DOHH2 (cell line): ENCODE results near the gene PRR20D.
"Not testable (repeated sequence)": the region's sequence is repeated elsewhere in the genome, so short reads cannot be mapped to it uniquely, and the experiment has no call there.

Experiments
- H3F3A ChIP-seq: fragments of 200-600 bp; sonication (generic), shearing (Covaris generic); 2 replicates; pipeline ENCODE4 v1.6.0; 2016; ENCODE audit warnings: antibody characterized with exemption, mild to moderate bottlenecking; ENCODE audit not compliant: control insufficient read depth, insufficient read depth
- H3K27ac ChIP-seq: fragments of 200-600 bp; sonication (generic); 2 replicates; pipeline ENCODE4 v1.5.1; 2014; ENCODE audit warnings: low read depth, mild to moderate bottlenecking, low read length, moderate library complexity
- H3K27me3 ChIP-seq: fragments of 200-600 bp; sonication (generic); 2 replicates; pipeline ENCODE4 v1.6.1; 2014; ENCODE audit warnings: mild to moderate bottlenecking, low read length, mixed read lengths; ENCODE audit not compliant: control insufficient read depth
- H3K36me3 ChIP-seq: fragments of 200-600 bp; sonication (generic); 2 replicates; pipeline ENCODE4 v1.6.1; 2014; ENCODE audit warnings: mild to moderate bottlenecking, low read length, moderate library complexity, mixed read lengths; ENCODE audit not compliant: control insufficient read depth
- H3K4me1 ChIP-seq: fragments of 200-600 bp; sonication (generic); 2 replicates; pipeline ENCODE4 v1.6.1; 2014; ENCODE audit warnings: mild to moderate bottlenecking, low read length, mixed read lengths; ENCODE audit not compliant: control insufficient read depth
- H3K4me2 ChIP-seq: fragments of 200-600 bp; sonication (generic); 2 replicates; pipeline ENCODE4 v1.6.0; 2014; ENCODE audit warnings: mild to moderate bottlenecking, low read length, moderate library complexity
- H3K4me3 ChIP-seq: fragments of 200-600 bp; sonication (generic); 2 replicates; pipeline ENCODE4 v1.5.1; 2014; ENCODE audit warnings: mild to moderate bottlenecking, low read length, mixed read lengths
- H3K79me2 ChIP-seq: fragments of 200-600 bp; sonication (generic); 2 replicates; pipeline ENCODE4 v1.6.1; 2014; ENCODE audit warnings: mild to moderate bottlenecking, low read length, mixed read lengths; ENCODE audit not compliant: control insufficient read depth
- H3K9me2 ChIP-seq: fragments of 200-600 bp; sonication (generic); replicated peaks from 2 replicates; pipeline ENCODE4 v1.6.1; 2014; ENCODE audit warnings: mild to moderate bottlenecking, low read length, mixed read lengths; ENCODE audit not compliant: control insufficient read depth
- H3K9me3 ChIP-seq: fragments of 200-600 bp; sonication (generic); 2 replicates; pipeline ENCODE4 v1.6.1; 2014; ENCODE audit warnings: antibody characterized with exemption, low read length, mixed read lengths; ENCODE audit not compliant: control insufficient read depth, insufficient read depth
- H4K20me1 ChIP-seq: fragments of 200-600 bp; sonication (generic); 2 replicates; pipeline ENCODE4 v1.6.0; 2014; ENCODE audit warnings: low read depth, mild to moderate bottlenecking, antibody characterized with exemption, low read length, moderate library complexity; ENCODE audit not compliant: control insufficient read depth, insufficient read depth
- EZH2phosphoT487 ChIP-seq: fragments of 200-600 bp; sonication (generic); IDR thresholded peaks from 2 replicates; pipeline ENCODE4 v1.6.1; 2017; ENCODE audit warnings: borderline replicate concordance, mild to moderate bottlenecking, antibody characterized with exemption, low read length, moderate library complexity, mixed read lengths
- TF ChIP-seq, protein P1 (sequence below): fragments of 200-600 bp; sonication (generic); IDR thresholded peaks from one replicate; pipeline ENCODE4 v1.5.1; 2014; ENCODE audit warnings: antibody characterized with exemption, mild to moderate bottlenecking, low read depth, low read length; ENCODE audit not compliant: poor library complexity, severe bottlenecking

Gene PRR20D

DNA sequence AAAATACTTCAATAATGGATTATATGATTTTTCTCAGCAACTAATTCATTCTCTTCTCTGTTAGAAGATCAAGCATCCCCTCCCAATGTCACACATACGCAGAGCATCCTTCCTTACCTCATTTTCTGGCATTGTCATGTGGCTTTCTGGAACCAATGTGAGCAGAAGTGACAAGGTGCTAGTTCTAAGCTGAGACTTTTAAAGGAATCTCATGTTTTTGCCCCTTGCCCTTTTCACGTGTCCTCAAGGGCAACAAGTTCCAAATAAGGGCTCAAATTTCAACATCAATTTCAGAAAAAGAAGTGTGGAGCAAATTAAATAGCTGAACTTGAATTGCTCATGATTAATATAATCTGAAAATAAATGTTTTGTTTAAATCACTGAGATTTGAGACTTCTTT is 24.3 kb upstream of the PRR20D start:
- H3K79me2 ChIP-seq: no peaks in the 10 kb centered on the region
- no peaks in the 10 kb centered on the region for H3K36me3 ChIP-seq
- H3K27ac ChIP-seq: no peak overlapping the region
- H4K20me1 ChIP-seq: no peaks in the 10 kb centered on the region
- H3K9me2 ChIP-seq: no peaks in the 10 kb centered on the region
- no peak overlapping the region for H3K4me3 ChIP-seq
- no peak overlapping the region for H3K4me2 ChIP-seq
- no peaks in the 10 kb centered on the region for H3K9me3 ChIP-seq
- no peaks in the 10 kb centered on the region for H3K27me3 ChIP-seq
- no peaks in the 10 kb centered on the region for H3K4me1 ChIP-seq
- TF ChIP-seq, protein P1, sequence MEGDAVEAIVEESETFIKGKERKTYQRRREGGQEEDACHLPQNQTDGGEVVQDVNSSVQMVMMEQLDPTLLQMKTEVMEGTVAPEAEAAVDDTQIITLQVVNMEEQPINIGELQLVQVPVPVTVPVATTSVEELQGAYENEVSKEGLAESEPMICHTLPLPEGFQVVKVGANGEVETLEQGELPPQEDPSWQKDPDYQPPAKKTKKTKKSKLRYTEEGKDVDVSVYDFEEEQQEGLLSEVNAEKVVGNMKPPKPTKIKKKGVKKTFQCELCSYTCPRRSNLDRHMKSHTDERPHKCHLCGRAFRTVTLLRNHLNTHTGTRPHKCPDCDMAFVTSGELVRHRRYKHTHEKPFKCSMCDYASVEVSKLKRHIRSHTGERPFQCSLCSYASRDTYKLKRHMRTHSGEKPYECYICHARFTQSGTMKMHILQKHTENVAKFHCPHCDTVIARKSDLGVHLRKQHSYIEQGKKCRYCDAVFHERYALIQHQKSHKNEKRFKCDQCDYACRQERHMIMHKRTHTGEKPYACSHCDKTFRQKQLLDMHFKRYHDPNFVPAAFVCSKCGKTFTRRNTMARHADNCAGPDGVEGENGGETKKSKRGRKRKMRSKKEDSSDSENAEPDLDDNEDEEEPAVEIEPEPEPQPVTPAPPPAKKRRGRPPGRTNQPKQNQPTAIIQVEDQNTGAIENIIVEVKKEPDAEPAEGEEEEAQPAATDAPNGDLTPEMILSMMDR: no peak
- no peaks in the 10 kb centered on the region for H3F3A ChIP-seq

DNA sequence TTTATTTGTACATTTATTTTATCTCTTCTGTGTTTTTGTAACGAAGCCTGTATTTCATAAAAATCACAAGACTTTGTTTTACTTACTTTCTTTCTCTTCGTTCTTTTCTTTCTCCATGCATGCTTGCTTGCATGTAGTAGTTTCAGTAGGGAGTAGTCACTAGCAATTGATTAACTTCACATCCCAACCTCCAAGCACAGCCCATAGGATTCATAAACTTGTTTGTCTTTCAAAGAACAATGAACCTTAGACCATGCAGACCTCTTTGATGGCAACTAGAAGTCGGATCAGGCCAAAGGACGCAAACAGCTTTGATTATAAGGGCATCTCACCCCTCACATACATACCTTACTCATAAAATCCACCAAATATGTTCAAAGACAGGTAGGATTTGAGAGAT is 22.8 kb upstream of the PRR20D start:
- no peaks in the 10 kb centered on the region for H3K27me3 ChIP-seq
- no peaks in the 10 kb centered on the region for H3K9me2 ChIP-seq
- H3F3A ChIP-seq: no peaks in the 10 kb centered on the region
- H3K4me3 ChIP-seq: no peak overlapping the region
- no peaks in the 10 kb centered on the region for H3K9me3 ChIP-seq
- H3K4me2 ChIP-seq: no peak overlapping the region
- no peak overlapping the region for H3K27ac ChIP-seq
- H4K20me1 ChIP-seq: no peaks in the 10 kb centered on the region
- H3K36me3 ChIP-seq: no peaks in the 10 kb centered on the region
- no peaks in the 10 kb centered on the region for H3K4me1 ChIP-seq
- TF ChIP-seq, protein P1: no peak
- TF ChIP-seq EZH2phosphoT487: no peak
- no peaks in the 10 kb centered on the region for H3K79me2 ChIP-seq

DNA sequence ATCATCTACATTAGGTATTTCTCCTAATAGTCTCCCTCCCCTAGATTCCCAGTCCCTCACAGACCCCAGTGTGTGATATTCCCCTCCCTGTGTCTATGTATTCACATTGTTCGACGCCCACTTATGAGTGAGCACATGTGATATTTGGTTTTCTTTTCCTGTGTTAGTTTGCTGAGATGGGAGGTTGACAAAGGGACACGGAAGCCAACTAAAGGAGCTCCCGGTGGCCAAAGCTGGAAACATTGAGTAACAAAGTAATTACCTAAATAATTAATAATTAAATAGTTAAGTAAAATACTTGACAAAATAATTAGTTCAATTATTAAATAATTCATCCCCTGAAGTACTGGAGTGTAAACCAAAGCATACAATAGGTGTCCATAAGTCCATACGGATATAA is 21.4 kb upstream of the PRR20D start:
- Histone ChIP-seq H3K27ac (no peak overlapping the region), H3K4me2 (no peak overlapping the region), H3K4me1 (no peaks in the 10 kb centered on the region), H3K27me3 (no peaks in the 10 kb centered on the region), H3K36me3 (no peaks in the 10 kb centered on the region), H3K4me3 (no peak overlapping the region), H3K9me2 (no peaks in the 10 kb centered on the region), H3F3A (no peaks in the 10 kb centered on the region), H3K9me3 (no peaks in the 10 kb centered on the region), H3K79me2 (no peaks in the 10 kb centered on the region), H4K20me1 (no peaks in the 10 kb centered on the region)
- TF ChIP-seq EZH2phosphoT487: no peak
- TF ChIP-seq, protein P1: no peak

DNA sequence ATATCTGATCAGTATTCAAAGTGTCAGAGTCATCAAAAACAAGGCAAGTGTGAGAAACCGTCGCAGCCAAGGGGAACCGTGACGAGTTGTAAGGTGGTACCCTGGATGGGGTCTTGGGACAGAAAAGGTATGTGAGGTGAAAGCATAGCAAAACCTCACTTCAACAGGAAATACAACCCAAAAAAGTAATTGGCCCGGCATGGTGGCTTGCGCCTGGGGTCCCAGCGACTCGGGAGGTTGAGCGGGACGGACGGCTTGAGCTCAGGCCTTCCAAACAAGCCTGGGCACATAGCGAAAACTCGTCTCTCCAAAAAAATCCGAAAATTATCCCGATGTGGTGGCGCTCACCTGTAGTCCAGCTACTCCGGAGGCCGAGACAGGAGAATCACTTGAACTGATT is 20.7 kb upstream of the PRR20D start:
- H3K9me3 ChIP-seq, H3K4me3 ChIP-seq, H3K27me3 ChIP-seq: not testable (repeated sequence)

DNA sequence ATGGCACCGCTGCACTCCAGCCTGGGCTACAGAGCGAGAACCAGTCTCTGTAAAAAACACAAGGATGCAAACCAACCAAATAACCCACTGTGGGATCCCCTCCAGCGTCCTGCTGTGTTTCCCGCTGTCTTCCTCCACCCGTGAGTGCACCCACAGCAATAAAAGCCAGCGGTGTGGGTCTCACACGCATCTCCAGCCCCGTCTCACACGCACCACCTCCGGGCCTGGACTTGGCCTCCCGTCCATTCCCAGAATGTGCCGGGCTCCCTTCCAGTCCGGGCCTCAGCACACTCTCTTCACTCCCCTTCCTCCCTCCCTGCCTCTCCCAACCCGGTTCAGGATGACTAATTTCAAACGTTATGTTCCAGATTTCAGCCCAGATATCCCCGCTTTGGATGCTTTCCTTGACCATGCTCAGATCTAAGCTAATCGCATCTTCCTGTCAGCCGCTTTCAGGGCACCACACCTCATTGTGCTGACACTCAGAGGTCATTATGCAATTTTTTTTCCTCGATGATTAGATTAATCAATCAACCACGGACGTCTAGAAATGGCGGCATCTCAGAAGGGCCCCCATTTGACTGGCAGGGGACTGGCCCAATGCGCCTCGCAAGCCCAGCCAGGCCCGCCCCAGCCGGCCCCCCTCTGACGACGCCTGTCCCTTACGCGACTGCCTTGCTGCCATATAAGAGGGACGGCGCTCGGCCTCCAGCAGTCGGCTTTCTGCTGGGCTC is 20.0 kb upstream of the PRR20D start, which contains the start of gene PRR20A:
Gene PRR20A, plus strand, starts transcription at position 684 of the 734 bp plus-strand sequence. CDS start 387 bp downstream, outside the sequence.
- not testable (repeated sequence) for H3K9me3 ChIP-seq, H3K27me3 ChIP-seq, H3K79me2 ChIP-seq, H3K9me2 ChIP-seq, H4K20me1 ChIP-seq, H3K4me1 ChIP-seq, H3K36me3 ChIP-seq, H3K27ac ChIP-seq, H3K4me2 ChIP-seq, H3K4me3 ChIP-seq, H3F3A ChIP-seq

More for the DNA sequence above, 20.7 kb upstream of the PRR20D start:
- H3F3A ChIP-seq, H3K4me1 ChIP-seq, H3K36me3 ChIP-seq, H4K20me1 ChIP-seq, H3K4me2 ChIP-seq, H3K9me2 ChIP-seq, H3K79me2 ChIP-seq, H3K27ac ChIP-seq: not testable (repeated sequence)

DNA sequence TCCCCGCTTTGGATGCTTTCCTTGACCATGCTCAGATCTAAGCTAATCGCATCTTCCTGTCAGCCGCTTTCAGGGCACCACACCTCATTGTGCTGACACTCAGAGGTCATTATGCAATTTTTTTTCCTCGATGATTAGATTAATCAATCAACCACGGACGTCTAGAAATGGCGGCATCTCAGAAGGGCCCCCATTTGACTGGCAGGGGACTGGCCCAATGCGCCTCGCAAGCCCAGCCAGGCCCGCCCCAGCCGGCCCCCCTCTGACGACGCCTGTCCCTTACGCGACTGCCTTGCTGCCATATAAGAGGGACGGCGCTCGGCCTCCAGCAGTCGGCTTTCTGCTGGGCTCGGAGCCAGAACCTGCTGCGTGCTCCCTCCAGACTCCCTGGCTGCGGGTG is 13.2 kb upstream of the PRR20D start, which contains the start of gene PRR20B:
Gene PRR20B, plus strand, starts transcription at position 301 of the 400 bp plus-strand sequence. CDS start 387 bp downstream, outside the sequence.
- H3K4me2 ChIP-seq, H3K4me1 ChIP-seq, H3K79me2 ChIP-seq, H3K9me3 ChIP-seq, H4K20me1 ChIP-seq, H3K27me3 ChIP-seq, H3K4me3 ChIP-seq, H3K36me3 ChIP-seq, H3K27ac ChIP-seq, H3K9me2 ChIP-seq, H3F3A ChIP-seq: not testable (repeated sequence)
